PC-3 (cell line): ENCODE data around the gene MIEN1. TPM values are rescaled to one million over a fixed set of nuclear protein-coding genes. Genes with fewer than 3 reads are reported as not detected.

Experiments
- ATAC-seq: fragments of 200-7000 bp; cut with Tn5 transposase; 2 replicates; pipeline ENCODE4 v1.9.1; 2020; ENCODE audit warnings: mild to moderate bottlenecking, moderate library complexity
- BruUV-seq: library from RNA; stranded (reverse); fragments of 400-500 nt; replicated peaks from 2 replicates; lab custom pipeline; 2021; lab: Mats Ljungman, UMichigan
- CTCF ChIA-PET: fragments of 300-600 bp; sonication (Branson Sonifier 250); formaldehyde crosslinking; loops from one replicate; lab custom pipeline; 2022; ENCODE audit warnings: antibody characterized with exemption; lab: Charles Lee
- POLR2A ChIA-PET: fragments of 300-600 bp; sonication (Branson Sonifier 250); formaldehyde crosslinking; loops from one replicate; lab custom pipeline; 2022; ENCODE audit warnings: antibody characterized with exemption; ENCODE audit not compliant: unreplicated experiment; lab: Charles Lee
- DNase-seq: peaks from one replicate; pipeline ENCODE4 v3.0.0-alpha.2; 2015
- H2AFZ ChIP-seq: fragments of 300-600 bp; sonication (generic); 2 replicates; pipeline ENCODE4 v1.6.0; 2016; ENCODE audit warnings: antibody characterized with exemption, low read length
- H3F3A ChIP-seq: fragments of 300-600 bp; sonication (generic); one replicate; pipeline ENCODE4 v1.6.0; 2017; ENCODE audit warnings: antibody characterized with exemption, low read length, control low read depth, mild to moderate bottlenecking; ENCODE audit not compliant: unreplicated experiment
- H3K27ac ChIP-seq: fragments of 300-600 bp; sonication (generic); 2 replicates; pipeline ENCODE4 v1.5.1; 2016; ENCODE audit warnings: mild to moderate bottlenecking, low read length
- H3K27me3 ChIP-seq: fragments of 300-600 bp; sonication (generic); 2 replicates; pipeline ENCODE4 v1.6.1; 2016; ENCODE audit warnings: low read length, mixed read lengths
- H3K36me3 ChIP-seq: fragments of 300-600 bp; sonication (generic); 2 replicates; pipeline ENCODE4 v1.6.1; 2016; ENCODE audit warnings: low read depth, mixed run types, low read length, mixed read lengths
- H3K4me1 ChIP-seq: fragments of 300-600 bp; sonication (generic); 2 replicates; pipeline ENCODE4 v1.5.1; 2016; ENCODE audit warnings: low read length; ENCODE audit not compliant: insufficient read depth
- H3K4me2 ChIP-seq: fragments of 300-600 bp; sonication (generic); 2 replicates; pipeline ENCODE4 v1.6.0; 2016; ENCODE audit warnings: low read length
- H3K4me3 ChIP-seq: fragments of 300-600 bp; sonication (generic); 2 replicates; pipeline ENCODE4 v1.5.1; 2016; ENCODE audit warnings: mild to moderate bottlenecking, low read length, mixed read lengths
- H3K79me2 ChIP-seq: fragments of 300-600 bp; sonication (generic); 2 replicates; pipeline ENCODE4 v1.6.1; 2017; ENCODE audit warnings: low read length, mixed read lengths
- H3K9ac ChIP-seq: fragments of 300-600 bp; sonication (generic); 2 replicates; pipeline ENCODE4 v1.6.0; 2016; ENCODE audit warnings: mild to moderate bottlenecking, low read length
- H3K9me2 ChIP-seq: fragments of 300-600 bp; sonication (generic); replicated peaks from 2 replicates; pipeline ENCODE4 v1.6.1; 2016; ENCODE audit warnings: mixed run types, low read length, mixed read lengths
- H3K9me3 ChIP-seq: fragments of 300-600 bp; sonication (generic); 2 replicates; pipeline ENCODE4 v1.6.1; 2016; ENCODE audit warnings: low read length, mixed read lengths
- H4K20me1 ChIP-seq: fragments of 300-600 bp; sonication (generic); 2 replicates; pipeline ENCODE4 v1.6.1; 2016; ENCODE audit warnings: low read length, mixed read lengths
- CTCF ChIP-seq: fragments of 300-600 bp; sonication (generic); conservative IDR thresholded peaks from 2 replicates; pipeline ENCODE4 v1.5.1; 2017; ENCODE audit warnings: antibody characterized with exemption, low read depth, mild to moderate bottlenecking, low read length
- EZH2 ChIP-seq: fragments of 300-600 bp; sonication (generic); IDR thresholded peaks from one replicate; pipeline ENCODE4 v1.6.1; 2017; ENCODE audit warnings: antibody characterized with exemption, mild to moderate bottlenecking, low read length; ENCODE audit not compliant: unreplicated experiment
- EZH2phosphoT487 ChIP-seq: fragments of 300-600 bp; sonication (generic); IDR thresholded peaks from 2 replicates; pipeline ENCODE4 v1.6.1; 2018; ENCODE audit warnings: mild to moderate bottlenecking, antibody characterized with exemption, low read length, borderline replicate concordance
- intact Hi-C: fragments of 100-400 bp; cut with micrococcal nuclease; formaldehyde crosslinking; loops from 2 replicates; pipeline ENCODE4 v1.9.0; 2023
- total RNA-seq: library from RNA; depleted of rRNA; stranded (reverse); fragments of >200 nt; gene quantifications from 2 replicates; pipeline ENCODE4 v1.2.3, GENCODE V29; 2014

Gene MIEN1
- total RNA-seq, 1 experiment from 2014 or later, result 52.0 TPM

GRCh38 chr17:39717660-39718059, 12.7 kb downstream of the MIEN1 start:
- TF ChIP-seq EZH2 (no peak), EZH2phosphoT487 (no peak), CTCF (no peak)
- Histone ChIP-seq H3K4me3 (no peak overlapping the region), H3K4me2 (no peak overlapping the region), H3K27me3 (no peaks in the 10 kb centered on the region), H3K4me1 (no peaks in the 10 kb centered on the region), H3F3A (no peaks in the 10 kb centered on the region), H3K79me2 (no peaks in the 10 kb centered on the region), H3K27ac (no peak overlapping the region), H2AFZ (no peak overlapping the region), H3K9ac (no peak overlapping the region), H3K36me3 (no peaks in the 10 kb centered on the region), H4K20me1 (no peaks in the 10 kb centered on the region), H3K9me3 (no peaks in the 10 kb centered on the region), H3K9me2 (no peaks in the 10 kb centered on the region)
- no peak for ATAC-seq
- intact Hi-C loops, result no loop called here
- POLR2A ChIA-PET, result no interaction called here
- no peak for DNase-seq
- CTCF ChIA-PET, result no interaction called here
- BruUV-seq, result no TSS peak

DNA sequence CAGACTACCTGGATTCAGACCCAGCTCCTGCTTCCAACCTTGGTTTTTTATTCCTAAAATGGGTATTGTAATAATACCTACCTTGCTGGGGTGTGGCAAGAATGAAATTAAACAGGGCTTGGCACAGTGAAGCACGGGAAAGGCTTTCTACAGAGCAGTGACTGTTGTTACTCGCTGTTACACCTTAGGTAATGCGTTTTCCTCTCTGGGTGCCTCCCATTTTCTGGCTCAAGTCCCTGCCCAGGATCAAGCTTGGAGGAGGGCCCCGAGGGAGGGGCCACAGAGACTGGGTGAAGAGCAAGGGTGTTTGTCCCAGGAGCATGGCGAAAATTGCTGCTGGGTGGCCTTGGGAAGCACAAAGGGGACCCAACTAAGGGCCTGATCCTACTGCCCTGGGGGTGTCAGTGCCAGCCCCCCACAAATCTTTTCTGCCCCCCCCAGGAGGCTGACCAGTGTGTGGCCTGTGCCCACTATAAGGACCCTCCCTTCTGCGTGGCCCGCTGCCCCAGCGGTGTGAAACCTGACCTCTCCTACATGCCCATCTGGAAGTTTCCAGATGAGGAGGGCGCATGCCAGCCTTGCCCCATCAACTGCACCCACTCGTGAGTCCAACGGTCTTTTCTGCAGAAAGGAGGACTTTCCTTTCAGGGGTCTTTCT, 13.3 kb downstream of the MIEN1 start:
- TF ChIP-seq EZH2, result no peak
- TF ChIP-seq EZH2phosphoT487, result no peak
- H3F3A ChIP-seq, result no peaks in the 10 kb centered on the region
- H3K79me2 ChIP-seq, result no peaks in the 10 kb centered on the region
- peak; percentile 35; the same call in 1 of the 2 replicates for ATAC-seq
- no peak for DNase-seq
- H3K9me2 ChIP-seq, result no peaks in the 10 kb centered on the region
- H3K27me3 ChIP-seq, result no peaks in the 10 kb centered on the region
- no TSS peak for BruUV-seq
- no peaks in the 10 kb centered on the region for H4K20me1 ChIP-seq
- intact Hi-C loops, result no loop called here
- no peak overlapping the region for H3K9ac ChIP-seq
- no peak overlapping the region for H3K4me3 ChIP-seq
- POLR2A ChIA-PET, result no interaction called here
- H2AFZ ChIP-seq, result no peak overlapping the region
- no peak overlapping the region for H3K4me2 ChIP-seq
- H3K27ac ChIP-seq, result no peak overlapping the region
- no peaks in the 10 kb centered on the region for H3K4me1 ChIP-seq
- no peaks in the 10 kb centered on the region for H3K9me3 ChIP-seq
- no peaks in the 10 kb centered on the region for H3K36me3 ChIP-seq
- CTCF ChIA-PET, result no interaction called here

- CTCF ChIA-PET, result no interaction called here
- Histone ChIP-seq H3K9ac (no peak overlapping the region), H3K4me1 (no peaks in the 10 kb centered on the region), H3K4me3 (no peak overlapping the region), H3K27ac (no peak overlapping the region), H3K27me3 (no peaks in the 10 kb centered on the region), H3F3A (no peaks in the 10 kb centered on the region), H2AFZ (no peak overlapping the region), H3K9me2 (no peaks in the 10 kb centered on the region), H3K79me2 (no peaks in the 10 kb centered on the region), H3K9me3 (no peaks in the 10 kb centered on the region), H3K36me3 (no peaks in the 10 kb centered on the region), H3K4me2 (no peak overlapping the region), H4K20me1 (no peaks in the 10 kb centered on the region)
- DNase-seq (no peak), ATAC-seq (no peak)
- POLR2A ChIA-PET, result no interaction called here
- TF ChIP-seq EZH2phosphoT487 (no peak), CTCF (no peak), EZH2 (no peak)
- intact Hi-C loops, result no loop called here
- BruUV-seq, result no TSS peak
These were observed 14.1 kb downstream of the MIEN1 start for GRCh38 chr17:39716073-39716818.
